ENCODE measurements around the gene MEIOSIN. TPM values are rescaled to one million over a fixed set of nuclear protein-coding genes. Genes with fewer than 3 reads are reported as not detected.

The MEIOSIN gene
- total RNA-seq, 1 donor from 2014 or later, result not detected

DNA sequence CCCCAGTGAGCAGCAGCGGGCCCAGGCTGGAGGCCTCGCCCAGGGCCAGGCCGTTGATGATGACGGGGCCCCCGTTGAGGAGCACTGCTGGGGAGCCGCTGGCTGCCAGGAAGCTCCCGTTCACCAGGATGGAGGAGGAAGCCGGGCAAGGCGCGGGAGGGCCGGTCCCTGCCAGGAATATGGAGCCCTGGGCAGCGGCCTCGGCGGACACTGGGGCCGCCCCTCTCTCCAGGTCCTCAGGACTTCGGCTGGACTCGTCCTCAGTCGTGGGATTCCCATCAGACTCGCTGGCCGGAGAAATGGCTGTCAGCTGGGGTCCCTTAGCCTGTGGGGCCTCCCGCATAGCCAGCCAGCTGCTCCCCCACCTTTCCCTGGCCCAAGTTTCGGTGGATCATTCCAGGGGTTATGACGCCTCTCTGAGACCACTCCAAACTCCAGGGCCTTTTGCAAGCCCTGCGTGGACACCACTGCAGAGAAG lies 33.7 kb downstream of the MEIOSIN start:
- peak overlapping the region; percentile 89 for H3K4me3 ChIP-seq (ENCODE audit: low read depth, low read length)
- no peak for DNase-seq (ENCODE audit: low read depth)
- TF ChIP-seq, protein P1, sequence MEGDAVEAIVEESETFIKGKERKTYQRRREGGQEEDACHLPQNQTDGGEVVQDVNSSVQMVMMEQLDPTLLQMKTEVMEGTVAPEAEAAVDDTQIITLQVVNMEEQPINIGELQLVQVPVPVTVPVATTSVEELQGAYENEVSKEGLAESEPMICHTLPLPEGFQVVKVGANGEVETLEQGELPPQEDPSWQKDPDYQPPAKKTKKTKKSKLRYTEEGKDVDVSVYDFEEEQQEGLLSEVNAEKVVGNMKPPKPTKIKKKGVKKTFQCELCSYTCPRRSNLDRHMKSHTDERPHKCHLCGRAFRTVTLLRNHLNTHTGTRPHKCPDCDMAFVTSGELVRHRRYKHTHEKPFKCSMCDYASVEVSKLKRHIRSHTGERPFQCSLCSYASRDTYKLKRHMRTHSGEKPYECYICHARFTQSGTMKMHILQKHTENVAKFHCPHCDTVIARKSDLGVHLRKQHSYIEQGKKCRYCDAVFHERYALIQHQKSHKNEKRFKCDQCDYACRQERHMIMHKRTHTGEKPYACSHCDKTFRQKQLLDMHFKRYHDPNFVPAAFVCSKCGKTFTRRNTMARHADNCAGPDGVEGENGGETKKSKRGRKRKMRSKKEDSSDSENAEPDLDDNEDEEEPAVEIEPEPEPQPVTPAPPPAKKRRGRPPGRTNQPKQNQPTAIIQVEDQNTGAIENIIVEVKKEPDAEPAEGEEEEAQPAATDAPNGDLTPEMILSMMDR (conservative IDR thresholded peaks at IDR 0.05; ENCODE audit: low read depth, low read length), result no peak

DNA sequence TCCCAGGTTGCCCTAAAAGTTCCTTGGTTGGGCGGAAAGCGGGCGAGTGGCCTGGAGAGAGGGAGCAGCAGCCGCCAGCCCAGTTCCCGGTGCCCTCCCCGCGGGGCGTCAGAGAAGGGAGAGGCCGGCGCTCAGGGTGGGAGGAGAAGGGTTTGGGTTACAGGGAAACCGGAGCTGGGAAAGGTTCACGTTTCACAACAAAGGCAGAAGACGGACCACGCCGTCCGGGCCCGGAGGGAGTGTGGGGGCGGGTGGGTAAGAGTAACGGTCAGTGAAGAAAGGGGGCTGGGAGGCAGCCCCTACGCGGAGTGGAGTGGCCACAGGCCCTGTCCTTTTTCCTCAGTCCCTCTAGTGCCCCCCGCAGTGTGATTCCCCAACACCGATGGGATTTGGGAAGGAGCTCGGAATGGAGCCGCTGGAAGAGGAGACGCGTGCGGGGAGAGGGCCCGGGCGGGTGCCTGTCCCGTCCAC lies 34.2 kb downstream of the MEIOSIN start:
- TF ChIP-seq, protein P1 (conservative IDR thresholded peaks at IDR 0.05; ENCODE audit: low read depth, low read length), result peak; percentile 1
- H3K4me3 ChIP-seq (ENCODE audit: low read depth, low read length), result peak overlapping the region; percentile 89
- DNase-seq (ENCODE audit: low read depth), result no peak

DNA sequence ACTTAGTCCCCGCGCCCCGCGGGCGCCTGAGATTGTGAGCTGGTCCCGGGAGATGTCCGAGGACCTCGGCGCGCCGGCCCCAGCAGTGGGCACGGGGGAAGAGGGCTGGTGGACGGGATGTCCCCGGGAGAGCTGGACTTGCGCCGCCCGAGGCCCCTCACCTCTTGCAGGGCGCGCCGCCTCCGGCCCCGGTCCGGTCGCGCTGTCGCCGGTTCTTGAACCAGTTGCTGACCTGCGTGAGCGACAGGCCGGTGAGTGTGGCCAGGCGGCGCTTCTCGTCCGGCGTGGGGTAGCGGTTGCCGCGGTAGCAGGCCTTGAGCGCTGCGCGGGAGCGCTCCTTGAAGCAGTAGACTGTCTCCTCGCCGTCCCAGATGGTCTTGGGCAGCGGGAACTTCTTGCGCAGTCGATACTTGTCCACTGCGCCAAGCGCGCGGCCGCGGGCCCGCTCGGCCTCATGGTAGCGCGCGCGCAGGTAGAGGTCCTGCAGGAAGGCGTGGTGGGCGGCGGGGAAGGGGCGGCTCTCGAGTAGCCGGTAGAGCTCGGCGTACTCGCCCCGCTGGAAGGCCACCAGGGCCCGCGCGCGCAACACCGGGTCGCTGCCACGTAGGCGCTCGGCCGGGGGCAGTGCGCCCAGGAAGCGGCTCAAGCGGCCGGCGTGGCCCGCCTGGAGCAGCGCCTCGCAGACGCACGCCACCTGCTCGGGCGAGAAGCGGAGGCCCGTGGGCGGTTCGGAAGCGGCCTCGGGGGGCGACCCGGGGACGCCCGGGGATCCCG lies 34.8 kb downstream of the MEIOSIN start:
- DNase-seq (ENCODE audit: low read depth), result no peak
- TF ChIP-seq, protein P1 (conservative IDR thresholded peaks at IDR 0.05; ENCODE audit: low read depth, low read length), result no peak
- H3K4me3 ChIP-seq (ENCODE audit: low read depth, low read length), result peak overlapping the region; percentile 89

DNA sequence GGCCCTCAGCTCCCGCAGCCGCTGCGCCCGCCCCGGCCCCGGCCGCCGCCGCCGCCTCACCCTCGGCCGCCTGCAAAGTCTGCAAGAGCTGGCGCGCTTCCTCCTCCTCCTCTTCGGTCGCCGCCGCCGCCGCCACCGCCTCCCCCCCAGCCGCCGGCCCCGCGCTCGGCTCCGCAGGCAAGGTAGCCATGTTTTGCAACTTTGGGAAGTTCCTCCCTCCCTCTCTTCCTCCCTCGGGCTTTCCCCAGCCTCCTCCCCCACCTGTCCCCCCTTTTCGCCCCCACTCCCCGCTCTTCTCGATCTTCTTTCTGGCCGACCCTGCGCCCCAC lies 35.4 kb downstream of the MEIOSIN start:
- DNase-seq (ENCODE audit: low read depth), result no peak
- TF ChIP-seq, protein P1 (conservative IDR thresholded peaks at IDR 0.05; ENCODE audit: low read depth, low read length), result no peak
- peak overlapping the region; percentile 89 for H3K4me3 ChIP-seq (ENCODE audit: low read depth, low read length)

DNA sequence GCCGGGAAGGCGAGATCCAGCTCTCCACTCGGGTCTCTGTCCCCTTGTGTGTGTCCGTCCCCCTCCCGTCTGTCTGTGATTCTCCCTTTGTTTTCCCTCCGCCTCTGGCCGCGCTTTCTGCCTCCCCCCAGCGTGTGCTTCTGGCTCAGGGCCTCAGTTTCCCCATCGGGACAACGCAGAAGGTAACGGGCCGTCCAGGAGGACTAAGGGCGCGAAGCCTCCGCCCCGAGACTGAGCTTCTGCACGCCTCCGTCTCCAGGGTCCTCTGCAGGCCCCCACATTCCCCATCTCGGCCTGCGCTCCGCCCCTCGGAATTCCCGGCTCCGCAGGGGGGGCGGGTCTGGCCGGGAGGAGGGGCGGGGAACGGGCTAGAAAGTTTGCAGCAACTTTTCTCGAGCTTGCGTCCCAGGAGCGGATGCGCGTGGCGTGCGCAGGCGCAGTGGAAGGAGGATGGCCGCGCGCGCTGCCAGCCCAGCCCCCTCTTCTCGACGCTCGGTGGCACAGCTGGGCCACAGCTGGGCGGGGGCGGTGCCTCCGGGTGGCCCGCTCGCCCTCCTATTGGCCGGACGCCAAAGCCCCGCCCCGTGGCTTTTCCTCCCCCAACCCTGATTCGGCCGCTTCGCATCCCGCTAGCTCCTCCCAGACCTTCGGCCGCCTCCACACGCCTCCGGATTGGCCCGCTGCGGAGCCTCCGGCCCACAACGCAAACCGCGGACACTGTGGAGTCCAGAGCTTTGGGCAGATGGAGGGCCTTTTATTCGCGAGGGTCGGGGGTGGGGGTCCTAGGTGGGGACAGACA lies 35.9 kb downstream of the MEIOSIN start, which contains the start of gene SIX5:
SIX5 (minus strand) TSS at position 269 of the 799 bp plus-strand sequence. CDS start 408 bp downstream, outside the sequence.
- peak; percentile 56 for DNase-seq (ENCODE audit: low read depth)

DNA sequence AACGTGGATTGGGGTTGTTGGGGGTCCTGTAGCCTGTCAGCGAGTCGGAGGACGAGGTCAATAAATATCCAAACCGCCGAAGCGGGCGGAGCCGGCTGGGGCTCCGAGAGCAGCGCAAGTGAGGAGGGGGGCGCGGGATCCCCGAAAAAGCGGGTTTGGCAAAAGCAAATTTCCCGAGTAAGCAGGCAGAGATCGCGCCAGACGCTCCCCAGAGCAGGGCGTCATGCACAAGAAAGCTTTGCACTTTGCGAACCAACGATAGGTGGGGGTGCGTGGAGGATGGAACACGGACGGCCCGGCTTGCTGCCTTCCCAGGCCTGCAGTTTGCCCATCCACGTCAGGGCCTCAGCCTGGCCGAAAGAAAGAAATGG lies 36.6 kb downstream of the MEIOSIN start:
- TF ChIP-seq, protein P1 (conservative IDR thresholded peaks at IDR 0.05; ENCODE audit: low read depth, low read length), result no peak

More for the DNA sequence above, 35.9 kb downstream of the MEIOSIN start, which contains the start of gene SIX5:
- peak within 1 kb of the TSS; percentile 89 for H3K4me3 ChIP-seq (ENCODE audit: low read depth, low read length)
- TF ChIP-seq, protein P1 (conservative IDR thresholded peaks at IDR 0.05; ENCODE audit: low read depth, low read length), result no peak

More for the DNA sequence above, 36.6 kb downstream of the MEIOSIN start:
- peak overlapping the region; percentile 61 for H3K4me3 ChIP-seq (ENCODE audit: low read depth, low read length)
- no peak for DNase-seq (ENCODE audit: low read depth)

Data from epithelial cell of proximal tubule (primary cell).